H9 (cell line): ENCODE data around the gene CCNYL1. TPM values are rescaled to one million over a fixed set of nuclear protein-coding genes. Genes with fewer than 3 reads are reported as not detected.
"Not testable (repeated sequence)": the region's sequence is repeated elsewhere in the genome, so short reads cannot be mapped to it uniquely, and the experiment has no call there.

Experiments used
- DNase-seq: peaks from one replicate; pipeline ENCODE4 v3.0.0-alpha.2; 2017
- H2AFZ ChIP-seq: one replicate; pipeline ENCODE4 v1.6.1; 2013; ENCODE audit warnings: mild to moderate bottlenecking, low read length, control low read depth, moderate library complexity
- H2AK5ac ChIP-seq: 2 replicates; pipeline ENCODE4 v1.6.1; 2013; ENCODE audit warnings: low read length, control low read depth, mixed read lengths; ENCODE audit not compliant: insufficient read length
- H2BK120ac ChIP-seq: one replicate; pipeline ENCODE4 v1.6.1; 2013; ENCODE audit warnings: low read depth, mild to moderate bottlenecking, low read length, control low read depth, inconsistent platforms; ENCODE audit not compliant: poor library complexity, severe bottlenecking
- H2BK12ac ChIP-seq: 2 replicates; pipeline ENCODE4 v1.6.1; 2013; ENCODE audit warnings: low read length, control low read depth, mixed read lengths, low read depth; ENCODE audit not compliant: insufficient read length
- H2BK15ac ChIP-seq: 2 replicates; pipeline ENCODE4 v1.6.1; 2013; ENCODE audit warnings: low read depth, low read length, control low read depth
- H2BK20ac ChIP-seq: one replicate; pipeline ENCODE4 v1.6.1; 2013; ENCODE audit warnings: low read depth, mild to moderate bottlenecking, low read length, control low read depth, inconsistent platforms; ENCODE audit not compliant: poor library complexity, severe bottlenecking
- H2BK5ac ChIP-seq: 2 replicates; pipeline ENCODE4 v1.6.1; 2013; ENCODE audit warnings: low read length, control low read depth, mixed read lengths; ENCODE audit not compliant: insufficient read length
- H3K14ac ChIP-seq: 2 replicates; pipeline ENCODE4 v1.6.1; 2013; ENCODE audit warnings: low read length, control low read depth; ENCODE audit not compliant: insufficient read depth
- H3K18ac ChIP-seq: 2 replicates; pipeline ENCODE4 v1.6.1; 2013; ENCODE audit warnings: low read depth, mild to moderate bottlenecking, mixed read lengths, low read length, control low read depth; ENCODE audit not compliant: insufficient read length
- H3K23ac ChIP-seq: 2 replicates; pipeline ENCODE4 v1.6.1; 2013; ENCODE audit warnings: low read length, control low read depth, mixed read lengths, low read depth; ENCODE audit not compliant: insufficient read length
- H3K23me2 ChIP-seq: 2 replicates; pipeline ENCODE4 v1.6.1; 2013; ENCODE audit warnings: low read depth, mild to moderate bottlenecking, mixed read lengths, low read length, control low read depth; ENCODE audit not compliant: insufficient read length, poor library complexity, severe bottlenecking
- H3K27ac ChIP-seq: 2 replicates; pipeline ENCODE4 v1.5.1; 2013; ENCODE audit warnings: low read length, control low read depth, mixed read lengths, low read depth; ENCODE audit not compliant: insufficient read length
- H3K27me3 ChIP-seq: 2 replicates; pipeline ENCODE4 v1.6.1; 2013; ENCODE audit warnings: low read length, control low read depth, inconsistent platforms; ENCODE audit not compliant: insufficient read depth
- H3K4ac ChIP-seq: 2 replicates; pipeline ENCODE4 v1.6.1; 2013; ENCODE audit warnings: low read depth, mild to moderate bottlenecking, control low read depth, inconsistent platforms, low read length, moderate library complexity
- H3K4me1 ChIP-seq: 2 replicates; pipeline ENCODE4 v1.6.1; 2013; ENCODE audit warnings: low read length, control low read depth, inconsistent platforms; ENCODE audit not compliant: insufficient read depth
- H3K4me2 ChIP-seq: 2 replicates; pipeline ENCODE4 v1.6.1; 2013; ENCODE audit warnings: low read length, control low read depth, mixed read lengths; ENCODE audit not compliant: insufficient read length, insufficient read depth
- H3K56ac ChIP-seq: 2 replicates; pipeline ENCODE4 v1.6.1; 2013; ENCODE audit warnings: low read depth, mild to moderate bottlenecking, mixed read lengths, low read length, control low read depth; ENCODE audit not compliant: insufficient read length
- H3K79me1 ChIP-seq: 2 replicates; pipeline ENCODE4 v1.6.1; 2013; ENCODE audit warnings: low read depth, mild to moderate bottlenecking, moderate library complexity, low read length, control low read depth, inconsistent platforms; ENCODE audit not compliant: insufficient read depth, poor library complexity, severe bottlenecking
- H3K79me2 ChIP-seq: 2 replicates; pipeline ENCODE4 v1.6.1; 2013; ENCODE audit warnings: low read length, control low read depth, inconsistent platforms; ENCODE audit not compliant: insufficient read depth
- H3K9ac ChIP-seq: 2 replicates; pipeline ENCODE4 v1.6.1; 2013; ENCODE audit warnings: low read length, control low read depth, mixed read lengths; ENCODE audit not compliant: insufficient read length; ENCODE audit errors: extremely low read depth
- H3K9me3 ChIP-seq: one replicate; pipeline ENCODE4 v1.6.1; 2013; ENCODE audit warnings: low read depth, low read length, inconsistent platforms; ENCODE audit not compliant: control insufficient read depth
- H3T11ph ChIP-seq: one replicate; pipeline ENCODE4 v1.6.1; 2013; ENCODE audit warnings: mild to moderate bottlenecking, low read length, control low read depth, inconsistent platforms
- H4K20me1 ChIP-seq: one replicate; pipeline ENCODE4 v1.6.1; 2013; ENCODE audit not compliant: control insufficient read depth, insufficient read length, insufficient read depth
- H4K5ac ChIP-seq: 2 replicates; pipeline ENCODE4 v1.6.1; 2013; ENCODE audit warnings: low read depth, mild to moderate bottlenecking, mixed read lengths, low read length, control low read depth; ENCODE audit not compliant: insufficient read length
- H4K8ac ChIP-seq: replicated peaks from 2 replicates; pipeline ENCODE4 v1.6.1; 2013; ENCODE audit warnings: low read length, control low read depth, mixed read lengths, low read depth; ENCODE audit not compliant: insufficient read length
- H4K91ac ChIP-seq: 2 replicates; pipeline ENCODE4 v1.6.1; 2013; ENCODE audit warnings: low read depth, mild to moderate bottlenecking, moderate library complexity, mixed read lengths, low read length, control low read depth; ENCODE audit not compliant: insufficient read length
- H3K27ac Mint-ChIP-seq, 3 experiments: 2 replicates in 2 of 3; 3 replicates in 1 of 3; pipeline ENCODE4 v1.8.0; 2020 to 2021; ENCODE audit warnings: mixed read lengths in 3 of 3, mild to moderate bottlenecking in 1 of 3, moderate library complexity in 1 of 3
- H3K27me3 Mint-ChIP-seq: 2 replicates; pipeline ENCODE4 v1.8.0; 2021; ENCODE audit warnings: low read depth, mild to moderate bottlenecking, moderate library complexity, mixed read lengths
- H3K36me3 Mint-ChIP-seq, 3 experiments: 2 replicates in 2 of 3; 3 replicates in 1 of 3; pipeline ENCODE4 v1.8.0; 2020 to 2021; ENCODE audit warnings: low read depth in 3 of 3, mixed read lengths in 3 of 3; ENCODE audit not compliant: insufficient read depth in 1 of 3
- H3K4me1 Mint-ChIP-seq, 2 experiments: 2 replicates each; pipeline ENCODE4 v1.8.0; 2020; ENCODE audit warnings: mixed read lengths in 2 of 2
- H3K4me3 Mint-ChIP-seq, 2 experiments: 2 replicates in 1 of 2; 3 replicates in 1 of 2; pipeline ENCODE4 v1.8.0; 2020 to 2021; ENCODE audit warnings: mild to moderate bottlenecking in 2 of 2, mixed read lengths in 2 of 2, moderate library complexity in 1 of 2
- H3K9me3 Mint-ChIP-seq, 2 experiments: 2 replicates in 1 of 2; 3 replicates in 1 of 2; pipeline ENCODE4 v1.8.0; 2020; ENCODE audit warnings: mild to moderate bottlenecking in 2 of 2, mixed read lengths in 2 of 2, moderate library complexity in 1 of 2
- WGBS: extraction: QIAGEN DNeasy Blood & Tissue Kit; methylation state at CpG from one replicate; pipeline ENCODE4 v1.1.7; 2013; ENCODE audit warnings: missing lambda C conversion rate, low lambda C conversion rate, mixed read lengths; ENCODE audit not compliant: insufficient read length; ENCODE audit errors: extremely low coverage; 5-methylcytosine and 5-hydroxymethylcytosine counted together
- total RNA-seq: library from RNA; stranded (reverse); gene quantifications from 2 replicates; pipeline ENCODE4 v1.2.1, GENCODE V29; 2021
- TF ChIP-seq, protein P1 (sequence below): fragments of 200-600 bp; sonication (generic); conservative IDR thresholded peaks from 3 replicates; pipeline ENCODE4 v1.8.0; 2021; ENCODE audit warnings: antibody characterized with exemption, mild to moderate bottlenecking

CCNYL1 gene
- total RNA-seq, 1 experiment from 2014 or later, result 27.0 TPM

DNA sequence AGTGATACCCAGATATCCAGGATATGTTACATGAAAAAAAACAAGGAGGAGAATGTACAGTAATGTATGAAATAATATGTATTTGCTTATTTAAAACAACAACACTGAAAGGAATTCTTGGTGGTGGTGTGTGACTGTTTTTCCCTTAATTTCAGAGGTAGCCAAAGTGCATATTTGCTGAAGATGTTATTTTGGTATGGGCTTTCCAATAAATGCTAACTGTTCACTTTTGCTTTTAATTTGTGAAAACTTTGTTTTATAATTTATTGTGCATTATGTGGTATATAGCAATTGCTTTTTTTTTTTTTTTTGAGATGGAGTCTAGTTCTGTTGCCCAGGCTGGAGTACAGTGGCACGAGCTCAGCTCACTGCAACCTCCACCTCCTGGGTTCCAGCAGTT lies 7.6 kb downstream of the CCNYL1 start:
- no peak overlapping the region for H2BK120ac ChIP-seq
- no peaks in the 10 kb centered on the region; the same call in 1 of the 2 replicates for H3K79me2 ChIP-seq
- H3K27me3 ChIP-seq, result no peaks in the 10 kb centered on the region
- H3K23ac ChIP-seq, result no peak overlapping the region
- DNase-seq, result no peak
- WGBS, result no CpG with 5 or more reads among the region's 1 CpG
- no peak overlapping the region for H2BK15ac ChIP-seq
- H3K27ac Mint-ChIP-seq, result no peak overlapping the region
- peaks cover 9 to 33% (median 22%) of the 10 kb centered on the region in 3 experiments; a peak in 6 of 7 replicates for H3K36me3 Mint-ChIP-seq
- no peak overlapping the region for H3K9ac ChIP-seq
- no peaks in the 10 kb centered on the region for H3K4me1 ChIP-seq
- no peaks in the 10 kb centered on the region for H3K9me3 Mint-ChIP-seq
- no peaks in the 10 kb centered on the region for H3K9me3 ChIP-seq
- H3T11ph ChIP-seq, result no peak overlapping the region
- H2AFZ ChIP-seq, result no peak overlapping the region
- H2BK20ac ChIP-seq, result no peak overlapping the region
- H4K5ac ChIP-seq, result no peak overlapping the region
- H3K27ac ChIP-seq, result no peak overlapping the region
- H3K18ac ChIP-seq, result no peak overlapping the region
- no peak overlapping the region for H3K56ac ChIP-seq
- no peak overlapping the region for H2BK12ac ChIP-seq
- H3K23me2 ChIP-seq, result no peaks in the 10 kb centered on the region
- H3K27me3 Mint-ChIP-seq, result peaks cover 2% of the 10 kb centered on the region
- no peak overlapping the region for H3K14ac ChIP-seq
- no peak overlapping the region for H3K4me2 ChIP-seq
- no peak overlapping the region for H4K91ac ChIP-seq
- no peak overlapping the region for H2AK5ac ChIP-seq
- no peak overlapping the region for H3K4me3 Mint-ChIP-seq
- no peak overlapping the region for H4K8ac ChIP-seq
- H3K4ac ChIP-seq, result no peak overlapping the region
- H2BK5ac ChIP-seq, result no peak overlapping the region
- no peaks in the 10 kb centered on the region for H4K20me1 ChIP-seq
- TF ChIP-seq, protein P1, sequence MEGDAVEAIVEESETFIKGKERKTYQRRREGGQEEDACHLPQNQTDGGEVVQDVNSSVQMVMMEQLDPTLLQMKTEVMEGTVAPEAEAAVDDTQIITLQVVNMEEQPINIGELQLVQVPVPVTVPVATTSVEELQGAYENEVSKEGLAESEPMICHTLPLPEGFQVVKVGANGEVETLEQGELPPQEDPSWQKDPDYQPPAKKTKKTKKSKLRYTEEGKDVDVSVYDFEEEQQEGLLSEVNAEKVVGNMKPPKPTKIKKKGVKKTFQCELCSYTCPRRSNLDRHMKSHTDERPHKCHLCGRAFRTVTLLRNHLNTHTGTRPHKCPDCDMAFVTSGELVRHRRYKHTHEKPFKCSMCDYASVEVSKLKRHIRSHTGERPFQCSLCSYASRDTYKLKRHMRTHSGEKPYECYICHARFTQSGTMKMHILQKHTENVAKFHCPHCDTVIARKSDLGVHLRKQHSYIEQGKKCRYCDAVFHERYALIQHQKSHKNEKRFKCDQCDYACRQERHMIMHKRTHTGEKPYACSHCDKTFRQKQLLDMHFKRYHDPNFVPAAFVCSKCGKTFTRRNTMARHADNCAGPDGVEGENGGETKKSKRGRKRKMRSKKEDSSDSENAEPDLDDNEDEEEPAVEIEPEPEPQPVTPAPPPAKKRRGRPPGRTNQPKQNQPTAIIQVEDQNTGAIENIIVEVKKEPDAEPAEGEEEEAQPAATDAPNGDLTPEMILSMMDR, result no peak
- H3K79me1 ChIP-seq, result peaks cover 8% of the 10 kb centered on the region
- peaks cover 11 to 14% of the 10 kb centered on the region in 2 experiments for H3K4me1 Mint-ChIP-seq

DNA sequence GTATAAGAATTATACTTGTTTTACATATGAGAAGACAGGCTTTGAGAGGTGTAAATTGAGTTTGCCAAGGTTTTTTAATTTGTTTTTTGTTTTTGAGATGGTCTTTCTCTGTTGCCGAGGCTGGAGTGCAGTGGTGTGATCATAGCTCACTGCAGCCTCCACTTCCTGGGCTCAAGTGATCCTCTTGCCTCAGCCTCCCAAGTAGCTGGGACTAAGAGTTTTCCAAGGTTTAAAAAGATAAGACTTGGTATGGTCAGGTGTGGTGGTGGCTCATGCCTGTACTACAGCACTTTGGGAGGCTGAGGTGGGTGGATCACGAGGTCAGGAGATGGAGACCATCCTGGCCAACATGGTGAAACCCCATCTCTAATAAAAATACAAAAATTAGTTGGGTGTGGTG lies 8.2 kb downstream of the CCNYL1 start:
- H2BK120ac ChIP-seq, H3K9ac ChIP-seq, H3K27ac Mint-ChIP-seq, H2BK5ac ChIP-seq, H4K8ac ChIP-seq, H3K18ac ChIP-seq, H3K79me2 ChIP-seq, H2AFZ ChIP-seq, H3K4me2 ChIP-seq, H3K4ac ChIP-seq, H2BK12ac ChIP-seq, H2BK15ac ChIP-seq, H3K79me1 ChIP-seq, H3K4me1 ChIP-seq, H3K27me3 ChIP-seq, H3T11ph ChIP-seq, H4K5ac ChIP-seq, DNase-seq, H3K9me3 Mint-ChIP-seq, H2BK20ac ChIP-seq, H3K27ac ChIP-seq, H3K23ac ChIP-seq, H3K27me3 Mint-ChIP-seq, H3K23me2 ChIP-seq, H3K4me3 Mint-ChIP-seq, H4K20me1 ChIP-seq, H2AK5ac ChIP-seq, H4K91ac ChIP-seq, H3K9me3 ChIP-seq, H3K56ac ChIP-seq, H3K14ac ChIP-seq: not testable (repeated sequence)
- WGBS, result no CpG with 5 or more reads among the region's 2 CpGs
- peaks cover 11 to 18% of the 10 kb centered on the region in 2 experiments for H3K4me1 Mint-ChIP-seq
- peaks cover 6 to 31% (median 18%) of the 10 kb centered on the region in 3 experiments; a peak in 6 of 7 replicates for H3K36me3 Mint-ChIP-seq
